ENCODE measurements around the gene GRM7.

- no peak for TF ChIP-seq CTCF (IDR thresholded peaks at IDR 0.05; ENCODE audit: low read depth, low read length, poor library complexity, severe bottlenecking)
- no peak for TF ChIP-seq EZH2phosphoT487 (IDR thresholded peaks at IDR 0.05; ENCODE audit: borderline replicate concordance, low read length)
These were observed 485.4 kb downstream of the GRM7 start for GRCh38 chr3:7346364-7346763.

All from DOHH2 (cell line).